T-helper 1 cell treated with Interleukin-12 subunit alpha and Interleukin-12 subunit beta and Interleukin-4 antibody, amounts not matched to agents 30 μg/mL and 1 μg/mL, for 36 hours (primary cell): ENCODE results near the gene DSPP.

ENCODE experiments used
- H3K27ac Mint-ChIP-seq: one replicate; pipeline ENCODE4 v1.8.0; 2021; ENCODE audit warnings: mild to moderate bottlenecking, mixed read lengths
- H3K27me3 Mint-ChIP-seq: one replicate; pipeline ENCODE4 v1.8.0; 2021; ENCODE audit warnings: low read depth, mixed read lengths
- H3K36me3 Mint-ChIP-seq: one replicate; pipeline ENCODE4 v1.8.0; 2021; ENCODE audit warnings: low read depth, mixed read lengths
- H3K4me1 Mint-ChIP-seq: one replicate; pipeline ENCODE4 v1.8.0; 2021; ENCODE audit warnings: low read depth, mixed read lengths
- H3K4me3 Mint-ChIP-seq: one replicate; pipeline ENCODE4 v1.8.0; 2021; ENCODE audit warnings: mild to moderate bottlenecking, moderate library complexity, mixed read lengths
- H3K9me3 Mint-ChIP-seq: one replicate; pipeline ENCODE4 v1.8.0; 2021; ENCODE audit warnings: mixed read lengths

DSPP gene

GRCh38 chr4:87592124-87592523 is 16.2 kb upstream of the DSPP start:
- H3K4me3 Mint-ChIP-seq: no peak overlapping the region
- peaks cover 5% of the 10 kb centered on the region for H3K27me3 Mint-ChIP-seq
- no peaks in the 10 kb centered on the region for H3K4me1 Mint-ChIP-seq
- no peaks in the 10 kb centered on the region for H3K9me3 Mint-ChIP-seq
- H3K36me3 Mint-ChIP-seq: no peaks in the 10 kb centered on the region
- no peak overlapping the region for H3K27ac Mint-ChIP-seq

- Mint-ChIP-seq H3K27ac (no peak overlapping the region), H3K4me3 (no peak overlapping the region), H3K4me1 (no peaks in the 10 kb centered on the region), H3K36me3 (no peaks in the 10 kb centered on the region), H3K27me3 (no peaks in the 10 kb centered on the region), H3K9me3 (no peaks in the 10 kb centered on the region)
Observed at GRCh38 chr4:87601361-87601760, 7.0 kb upstream of the DSPP start.

- no peaks in the 10 kb centered on the region for H3K4me1 Mint-ChIP-seq
- no peaks in the 10 kb centered on the region for H3K9me3 Mint-ChIP-seq
- no peak overlapping the region for H3K27ac Mint-ChIP-seq
- no peak overlapping the region for H3K4me3 Mint-ChIP-seq
- H3K36me3 Mint-ChIP-seq: no peaks in the 10 kb centered on the region
- H3K27me3 Mint-ChIP-seq: no peaks in the 10 kb centered on the region
Observed at GRCh38 chr4:87614292-87614890, 6.1 kb downstream of the DSPP start.

GRCh38 chr4:87616268-87616667 is 7.9 kb downstream of the DSPP start:
- Mint-ChIP-seq H3K27me3 (no peaks in the 10 kb centered on the region), H3K27ac (no peak overlapping the region), H3K4me1 (no peaks in the 10 kb centered on the region), H3K4me3 (no peak overlapping the region), H3K9me3 (no peaks in the 10 kb centered on the region), H3K36me3 (no peaks in the 10 kb centered on the region)

- H3K27ac Mint-ChIP-seq: no peak overlapping the region
- H3K4me3 Mint-ChIP-seq: no peak overlapping the region
- H3K4me1 Mint-ChIP-seq: no peaks in the 10 kb centered on the region
- no peaks in the 10 kb centered on the region for H3K36me3 Mint-ChIP-seq
- H3K9me3 Mint-ChIP-seq: no peaks in the 10 kb centered on the region
- no peaks in the 10 kb centered on the region for H3K27me3 Mint-ChIP-seq
Observed at GRCh38 chr4:87620086-87620485, 11.8 kb downstream of the DSPP start.

GRCh38 chr4:87620491-87620890 is 12.2 kb downstream of the DSPP start:
- no peaks in the 10 kb centered on the region for H3K4me1 Mint-ChIP-seq
- H3K27ac Mint-ChIP-seq: no peak overlapping the region
- no peaks in the 10 kb centered on the region for H3K27me3 Mint-ChIP-seq
- H3K4me3 Mint-ChIP-seq: no peak overlapping the region
- H3K36me3 Mint-ChIP-seq: no peaks in the 10 kb centered on the region
- H3K9me3 Mint-ChIP-seq: no peaks in the 10 kb centered on the region

- no peaks in the 10 kb centered on the region for H3K4me1 Mint-ChIP-seq
- H3K27ac Mint-ChIP-seq: no peak overlapping the region
- H3K27me3 Mint-ChIP-seq: no peaks in the 10 kb centered on the region
- no peaks in the 10 kb centered on the region for H3K9me3 Mint-ChIP-seq
- H3K36me3 Mint-ChIP-seq: no peaks in the 10 kb centered on the region
- H3K4me3 Mint-ChIP-seq: no peak overlapping the region
Observed at GRCh38 chr4:87622303-87622702, 14.0 kb downstream of the DSPP start.

- H3K9me3 Mint-ChIP-seq: no peaks in the 10 kb centered on the region
- no peaks in the 10 kb centered on the region for H3K27me3 Mint-ChIP-seq
- no peak overlapping the region for H3K27ac Mint-ChIP-seq
- no peaks in the 10 kb centered on the region for H3K36me3 Mint-ChIP-seq
- no peak overlapping the region for H3K4me3 Mint-ChIP-seq
- no peaks in the 10 kb centered on the region for H3K4me1 Mint-ChIP-seq
Observed at GRCh38 chr4:87624698-87625097, 16.4 kb downstream of the DSPP start.

- H3K27ac Mint-ChIP-seq: no peak overlapping the region
- H3K4me1 Mint-ChIP-seq: no peaks in the 10 kb centered on the region
- H3K9me3 Mint-ChIP-seq: no peaks in the 10 kb centered on the region
- no peaks in the 10 kb centered on the region for H3K27me3 Mint-ChIP-seq
- no peaks in the 10 kb centered on the region for H3K36me3 Mint-ChIP-seq
- no peak overlapping the region for H3K4me3 Mint-ChIP-seq
Observed at GRCh38 chr4:87631668-87632067, 23.3 kb downstream of the DSPP start.

- Mint-ChIP-seq H3K27me3 (no peaks in the 10 kb centered on the region), H3K36me3 (no peaks in the 10 kb centered on the region), H3K4me3 (no peak overlapping the region), H3K4me1 (no peaks in the 10 kb centered on the region), H3K27ac (no peak overlapping the region), H3K9me3 (no peaks in the 10 kb centered on the region)
Observed at GRCh38 chr4:87632469-87632868, 24.1 kb downstream of the DSPP start.

GRCh38 chr4:87633243-87633642 is 24.9 kb downstream of the DSPP start:
- no peak overlapping the region for H3K4me3 Mint-ChIP-seq
- H3K36me3 Mint-ChIP-seq: no peaks in the 10 kb centered on the region
- H3K9me3 Mint-ChIP-seq: no peaks in the 10 kb centered on the region
- no peaks in the 10 kb centered on the region for H3K4me1 Mint-ChIP-seq
- H3K27me3 Mint-ChIP-seq: no peaks in the 10 kb centered on the region
- no peak overlapping the region for H3K27ac Mint-ChIP-seq

- H3K4me3 Mint-ChIP-seq: no peak overlapping the region
- H3K27ac Mint-ChIP-seq: no peak overlapping the region
- H3K27me3 Mint-ChIP-seq: no peaks in the 10 kb centered on the region
- no peaks in the 10 kb centered on the region for H3K4me1 Mint-ChIP-seq
- no peaks in the 10 kb centered on the region for H3K36me3 Mint-ChIP-seq
- no peaks in the 10 kb centered on the region for H3K9me3 Mint-ChIP-seq
Observed at GRCh38 chr4:87644286-87644685, 36.0 kb downstream of the DSPP start.

GRCh38 chr4:87649980-87650379 is 41.7 kb downstream of the DSPP start, which contains the start of gene DMP1:
Gene DMP1 (plus strand): TSS chr4:87650280. CDS start chr4:87656493, 6,213 bp downstream.
- Mint-ChIP-seq H3K4me1 (no peaks in the 10 kb centered on the region), H3K4me3 (no peak within 1 kb of the TSS), H3K36me3 (no peaks in the 10 kb centered on the region), H3K27me3 (no peaks in the 10 kb centered on the region), H3K9me3 (no peaks in the 10 kb centered on the region), H3K27ac (no peak within 1 kb of the TSS)

- Mint-ChIP-seq H3K4me3 (no peak overlapping the region), H3K27ac (no peak overlapping the region), H3K9me3 (no peaks in the 10 kb centered on the region), H3K36me3 (no peaks in the 10 kb centered on the region), H3K27me3 (no peaks in the 10 kb centered on the region), H3K4me1 (no peaks in the 10 kb centered on the region)
Observed at GRCh38 chr4:87650938-87651337, 42.6 kb downstream of the DSPP start.

GRCh38 chr4:87651941-87652340 is 43.6 kb downstream of the DSPP start:
- Mint-ChIP-seq H3K27ac (no peak overlapping the region), H3K4me1 (no peaks in the 10 kb centered on the region), H3K36me3 (no peaks in the 10 kb centered on the region), H3K9me3 (no peaks in the 10 kb centered on the region), H3K27me3 (no peaks in the 10 kb centered on the region), H3K4me3 (no peak overlapping the region)

- H3K4me3 Mint-ChIP-seq: no peak overlapping the region
- no peaks in the 10 kb centered on the region for H3K36me3 Mint-ChIP-seq
- no peak overlapping the region for H3K27ac Mint-ChIP-seq
- no peaks in the 10 kb centered on the region for H3K9me3 Mint-ChIP-seq
- H3K27me3 Mint-ChIP-seq: peaks cover 3% of the 10 kb centered on the region
- H3K4me1 Mint-ChIP-seq: no peaks in the 10 kb centered on the region
Observed at GRCh38 chr4:87654487-87655044, 46.2 kb downstream of the DSPP start.
